ENCODE measurements around the gene CGB2. TPM values are rescaled to one million over a fixed set of nuclear protein-coding genes. Genes with fewer than 3 reads are reported as not detected.

The CGB2 gene
- total and polyA plus RNA-seq, 2 of the 13 experiments (the other 11 are each of a cell fraction or from before 2014, with no cell fraction given): not detected

DNA sequence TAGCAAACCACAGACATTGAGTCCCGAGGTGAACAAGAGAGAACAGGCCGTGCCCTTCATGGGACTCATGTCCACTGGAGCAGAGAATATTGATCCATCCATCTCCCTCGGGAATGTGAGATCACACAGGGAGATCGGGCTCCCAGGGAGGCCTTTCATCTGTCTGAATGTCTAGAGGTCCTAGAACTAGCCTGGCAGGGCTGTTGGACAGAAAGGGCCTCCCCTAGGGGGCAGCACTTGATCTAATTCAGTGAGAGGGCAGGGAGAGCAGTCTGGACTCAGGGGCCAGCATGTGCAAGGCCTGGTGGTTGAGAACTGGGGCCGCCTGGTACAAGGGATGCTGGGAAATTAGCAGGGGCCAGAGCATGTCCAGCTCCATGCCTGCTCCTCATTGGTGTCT is 33.7 kb upstream of the CGB2 start (continued):
- TF ChIP-seq AGO1 (IDR thresholded peaks at IDR 0.05; ENCODE audit: low read depth, low read length, poor library complexity, severe bottlenecking) (no peak), DMAP1 (CRISPR knock-in tag; IDR thresholded peaks at IDR 0.05) (no peak), ATRX (CRISPR knock-in tag; IDR thresholded peaks at IDR 0.05; ENCODE audit: borderline replicate concordance) (no peak), RAD21 (CRISPR knock-in tag; IDR thresholded peaks at IDR 0.05) (peak; percentile 43; the same call in 1 of the 2 replicates), SIN3A (IDR thresholded peaks at IDR 0.05; ENCODE audit: borderline replicate concordance, low read depth, low read length) (no peak), CBX2 (IDR thresholded peaks at IDR 0.05; ENCODE audit: low read depth, low read length) (no peak), CBX2 (CRISPR knock-in tag; IDR thresholded peaks at IDR 0.05; ENCODE audit: low read depth) (no peak), PTBP1 (IDR thresholded peaks at IDR 0.05; ENCODE audit: low read depth, low read length, poor library complexity, severe bottlenecking) (no peak), SMC3 (IDR thresholded peaks at IDR 0.05; ENCODE audit: low read length) (peak; percentile 25; the same call in 1 of the 2 replicates), TBX2 (CRISPR knock-in tag; IDR thresholded peaks at IDR 0.05; ENCODE audit: borderline replicate concordance) (peak; percentile 26; the same call in 1 of the 2 replicates), ZNF788 (CRISPR knock-in tag; IDR thresholded peaks at IDR 0.05; ENCODE audit: borderline replicate concordance) (no peak), ZNF101 (CRISPR knock-in tag; IDR thresholded peaks at IDR 0.05; ENCODE audit: borderline replicate concordance, low read depth) (no peak), ZKSCAN1 (IDR thresholded peaks at IDR 0.05; ENCODE audit: low read length) (no peak), ZNF781 (CRISPR knock-in tag; IDR thresholded peaks at IDR 0.05; ENCODE audit: borderline replicate concordance, not compliant biosample characterization) (no peak), ZNF768 (CRISPR knock-in tag; IDR thresholded peaks at IDR 0.05) (no peak), HNRNPK (IDR thresholded peaks at IDR 0.05; ENCODE audit: low read depth, low read length, poor library complexity, severe bottlenecking) (no peak)
- TF ChIP-seq, protein P1, sequence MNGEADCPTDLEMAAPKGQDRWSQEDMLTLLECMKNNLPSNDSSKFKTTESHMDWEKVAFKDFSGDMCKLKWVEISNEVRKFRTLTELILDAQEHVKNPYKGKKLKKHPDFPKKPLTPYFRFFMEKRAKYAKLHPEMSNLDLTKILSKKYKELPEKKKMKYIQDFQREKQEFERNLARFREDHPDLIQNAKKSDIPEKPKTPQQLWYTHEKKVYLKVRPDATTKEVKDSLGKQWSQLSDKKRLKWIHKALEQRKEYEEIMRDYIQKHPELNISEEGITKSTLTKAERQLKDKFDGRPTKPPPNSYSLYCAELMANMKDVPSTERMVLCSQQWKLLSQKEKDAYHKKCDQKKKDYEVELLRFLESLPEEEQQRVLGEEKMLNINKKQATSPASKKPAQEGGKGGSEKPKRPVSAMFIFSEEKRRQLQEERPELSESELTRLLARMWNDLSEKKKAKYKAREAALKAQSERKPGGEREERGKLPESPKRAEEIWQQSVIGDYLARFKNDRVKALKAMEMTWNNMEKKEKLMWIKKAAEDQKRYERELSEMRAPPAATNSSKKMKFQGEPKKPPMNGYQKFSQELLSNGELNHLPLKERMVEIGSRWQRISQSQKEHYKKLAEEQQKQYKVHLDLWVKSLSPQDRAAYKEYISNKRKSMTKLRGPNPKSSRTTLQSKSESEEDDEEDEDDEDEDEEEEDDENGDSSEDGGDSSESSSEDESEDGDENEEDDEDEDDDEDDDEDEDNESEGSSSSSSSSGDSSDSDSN (CRISPR knock-in tag; IDR thresholded peaks at IDR 0.05): no peak
- TF ChIP-seq, protein P2, sequence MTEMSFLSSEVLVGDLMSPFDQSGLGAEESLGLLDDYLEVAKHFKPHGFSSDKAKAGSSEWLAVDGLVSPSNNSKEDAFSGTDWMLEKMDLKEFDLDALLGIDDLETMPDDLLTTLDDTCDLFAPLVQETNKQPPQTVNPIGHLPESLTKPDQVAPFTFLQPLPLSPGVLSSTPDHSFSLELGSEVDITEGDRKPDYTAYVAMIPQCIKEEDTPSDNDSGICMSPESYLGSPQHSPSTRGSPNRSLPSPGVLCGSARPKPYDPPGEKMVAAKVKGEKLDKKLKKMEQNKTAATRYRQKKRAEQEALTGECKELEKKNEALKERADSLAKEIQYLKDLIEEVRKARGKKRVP (CRISPR knock-in tag; IDR thresholded peaks at IDR 0.05): no peak
- TF ChIP-seq, protein P3, sequence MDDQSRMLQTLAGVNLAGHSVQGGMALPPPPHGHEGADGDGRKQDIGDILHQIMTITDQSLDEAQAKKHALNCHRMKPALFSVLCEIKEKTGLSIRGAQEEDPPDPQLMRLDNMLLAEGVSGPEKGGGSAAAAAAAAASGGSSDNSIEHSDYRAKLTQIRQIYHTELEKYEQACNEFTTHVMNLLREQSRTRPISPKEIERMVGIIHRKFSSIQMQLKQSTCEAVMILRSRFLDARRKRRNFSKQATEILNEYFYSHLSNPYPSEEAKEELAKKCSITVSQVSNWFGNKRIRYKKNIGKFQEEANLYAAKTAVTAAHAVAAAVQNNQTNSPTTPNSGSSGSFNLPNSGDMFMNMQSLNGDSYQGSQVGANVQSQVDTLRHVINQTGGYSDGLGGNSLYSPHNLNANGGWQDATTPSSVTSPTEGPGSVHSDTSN (CRISPR knock-in tag; IDR thresholded peaks at IDR 0.05; ENCODE audit: borderline replicate concordance): no peak
- TF ChIP-seq, protein P4, sequence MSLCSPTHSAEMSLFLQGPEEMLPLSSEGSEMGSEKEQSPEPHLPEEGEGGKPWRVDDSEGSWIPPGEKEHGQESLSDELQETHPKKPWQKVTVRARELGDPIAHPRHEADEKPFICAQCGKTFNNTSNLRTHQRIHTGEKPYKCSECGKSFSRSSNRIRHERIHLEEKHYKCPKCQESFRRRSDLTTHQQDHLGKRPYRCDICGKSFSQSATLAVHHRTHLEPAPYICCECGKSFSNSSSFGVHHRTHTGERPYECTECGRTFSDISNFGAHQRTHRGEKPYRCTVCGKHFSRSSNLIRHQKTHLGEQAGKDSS (CRISPR knock-in tag; IDR thresholded peaks at IDR 0.05; ENCODE audit: borderline replicate concordance, low read depth): no peak
- TF ChIP-seq, protein P5, sequence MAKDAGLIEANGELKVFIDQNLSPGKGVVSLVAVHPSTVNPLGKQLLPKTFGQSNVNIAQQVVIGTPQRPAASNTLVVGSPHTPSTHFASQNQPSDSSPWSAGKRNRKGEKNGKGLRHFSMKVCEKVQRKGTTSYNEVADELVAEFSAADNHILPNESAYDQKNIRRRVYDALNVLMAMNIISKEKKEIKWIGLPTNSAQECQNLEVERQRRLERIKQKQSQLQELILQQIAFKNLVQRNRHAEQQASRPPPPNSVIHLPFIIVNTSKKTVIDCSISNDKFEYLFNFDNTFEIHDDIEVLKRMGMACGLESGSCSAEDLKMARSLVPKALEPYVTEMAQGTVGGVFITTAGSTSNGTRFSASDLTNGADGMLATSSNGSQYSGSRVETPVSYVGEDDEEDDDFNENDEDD (CRISPR knock-in tag; IDR thresholded peaks at IDR 0.05; ENCODE audit: borderline replicate concordance): no peak
- TF ChIP-seq, protein P6, sequence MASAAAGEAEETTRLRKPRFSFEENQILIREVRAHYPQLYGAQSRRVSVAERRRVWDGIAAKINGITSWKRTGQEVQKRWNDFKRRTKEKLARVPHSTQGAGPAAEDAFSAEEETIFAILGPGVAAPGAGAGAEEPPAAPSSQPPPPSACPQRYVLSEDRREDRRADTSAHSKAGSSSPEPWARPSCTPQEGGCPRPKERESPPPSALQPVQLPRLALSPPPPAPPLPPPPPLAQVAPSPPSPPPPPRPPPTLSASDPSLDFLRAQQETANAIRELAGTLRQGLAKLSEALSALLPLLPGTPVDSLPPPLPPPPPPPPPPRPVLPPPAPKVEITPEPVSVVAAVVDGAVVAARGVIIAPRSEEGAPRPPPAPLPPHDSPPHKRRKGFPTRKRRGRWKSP (CRISPR knock-in tag; IDR thresholded peaks at IDR 0.05): no peak
